ENCODE results near the gene BBS7.
A peak's percentile ranks its signal among the peaks of the same experiment; 100 is the strongest.

BBS7 gene

DNA sequence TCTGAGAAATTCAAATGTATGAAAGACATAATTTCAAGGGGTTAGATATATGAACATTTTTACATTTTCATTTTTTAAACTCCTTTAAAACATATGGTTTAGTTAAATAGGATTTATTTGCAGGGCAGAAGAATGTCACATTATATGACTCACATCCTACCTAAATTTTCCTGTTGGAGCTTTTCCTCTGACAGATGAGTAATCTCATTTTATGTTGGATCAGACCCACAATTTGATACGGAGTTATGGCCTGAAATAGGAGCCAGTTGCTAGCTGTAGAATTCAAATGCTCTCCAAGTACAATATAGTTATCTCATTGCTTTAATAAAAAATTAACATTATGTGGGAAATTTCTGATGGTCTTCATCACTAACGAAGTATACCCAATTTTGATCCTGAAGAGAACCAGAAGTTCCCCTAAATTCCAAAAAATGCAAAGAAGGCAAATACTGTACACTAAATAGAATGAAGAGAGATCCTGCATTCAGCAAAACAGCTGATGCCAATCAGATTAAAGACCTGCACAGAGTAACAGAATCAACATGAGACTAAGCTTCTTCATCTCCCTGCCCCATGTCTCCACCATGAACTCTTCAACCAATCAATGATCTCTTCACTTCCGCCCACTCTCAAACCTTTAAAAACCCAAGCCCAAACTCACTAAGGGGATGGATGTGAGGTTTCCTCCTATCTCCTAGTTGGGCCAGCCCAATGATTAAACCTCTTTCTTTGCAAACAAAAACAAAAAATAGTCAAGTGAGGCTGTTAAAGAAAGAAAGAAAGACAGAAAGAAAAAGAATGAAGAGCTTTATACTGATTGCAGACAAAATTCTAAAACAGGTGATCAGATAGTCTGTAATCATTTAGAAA, 80.1 kb downstream of the BBS7 start:
- no peak for DNase-seq

DNA sequence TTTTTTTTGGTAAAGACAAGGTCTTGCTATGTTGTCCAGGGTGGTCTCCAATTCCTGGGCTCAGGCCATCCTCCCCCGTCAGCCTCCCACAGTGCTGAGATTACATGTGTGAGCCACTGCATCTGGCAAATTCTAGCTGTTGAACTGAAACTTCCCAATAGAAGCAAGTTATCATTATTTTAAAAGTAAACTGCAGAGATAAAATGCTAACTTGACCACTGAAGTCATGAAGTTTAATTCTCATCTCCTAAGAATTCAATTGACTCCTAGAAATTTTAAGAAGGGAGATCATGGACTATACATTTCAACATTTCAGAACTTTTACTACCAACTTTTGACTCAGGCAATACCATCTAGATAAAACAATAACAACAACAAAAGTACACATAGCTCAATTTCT, 80.8 kb downstream of the BBS7 start:
- no peak for DNase-seq

DNA sequence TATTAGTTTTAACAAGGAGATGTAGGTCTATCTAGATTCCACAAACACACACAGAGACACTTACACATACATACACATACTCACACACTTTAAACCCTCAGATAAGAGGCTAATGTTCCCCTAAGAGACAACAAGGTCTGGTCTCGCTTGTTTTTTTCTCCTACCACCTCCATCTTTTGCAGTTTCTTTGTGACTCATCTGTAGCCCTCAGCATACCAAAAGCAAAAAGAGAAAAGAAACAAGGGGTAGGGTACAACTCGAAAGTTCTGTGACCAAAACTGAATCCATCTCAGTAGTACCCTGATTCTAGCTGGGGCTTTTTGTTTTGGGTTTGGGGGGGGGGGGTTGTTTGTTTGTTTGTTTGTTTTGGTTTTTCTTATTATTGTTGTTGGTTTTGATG, 81.4 kb downstream of the BBS7 start:
- peak; percentile 53 for DNase-seq

- no peak for DNase-seq
Measured at GRCh38 chr4:121786221-121786620, 84.1 kb downstream of the BBS7 start.

- DNase-seq: no peak
Measured at GRCh38 chr4:121785479-121785878, 84.8 kb downstream of the BBS7 start.

- no peak for DNase-seq
Measured at GRCh38 chr4:121784975-121785374, 85.3 kb downstream of the BBS7 start.

DNA sequence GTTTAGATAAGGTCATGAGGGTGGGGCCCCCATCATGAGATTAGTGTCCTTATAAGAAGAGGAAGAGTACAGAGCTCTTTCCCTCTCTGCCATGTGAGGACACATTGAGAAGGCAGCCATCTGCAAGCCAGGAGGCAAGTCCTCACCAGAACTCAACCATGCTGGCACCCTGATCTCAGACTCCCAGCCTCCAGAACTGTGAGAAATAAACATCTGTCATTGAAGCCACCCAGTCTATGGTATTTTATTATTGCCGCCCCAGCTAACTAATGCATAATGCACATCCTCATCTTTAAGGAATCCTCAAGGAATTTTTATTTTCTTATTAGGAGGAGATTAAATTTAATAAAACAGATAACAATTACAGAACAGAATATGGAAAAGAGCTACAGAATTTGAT, 85.9 kb downstream of the BBS7 start:
- no peak for DNase-seq

DNA sequence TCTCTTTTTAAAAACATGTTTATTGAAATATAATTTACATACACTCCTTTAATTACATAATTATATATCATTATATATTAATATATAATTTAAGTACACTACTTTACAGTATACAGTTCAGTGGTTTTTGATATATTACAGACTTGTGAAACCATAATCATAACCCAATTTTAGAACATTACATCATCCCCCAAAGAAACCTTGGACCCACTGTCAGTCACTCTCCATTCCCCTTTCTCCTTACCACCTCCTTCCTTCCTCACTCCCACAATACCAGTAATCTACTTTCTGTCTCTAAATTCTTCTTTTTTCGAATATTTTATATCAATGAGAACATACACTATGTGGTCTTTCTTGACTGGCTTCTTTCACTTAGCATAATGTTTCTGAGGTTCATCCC, 87.1 kb downstream of the BBS7 start:
- DNase-seq: no peak

DNA sequence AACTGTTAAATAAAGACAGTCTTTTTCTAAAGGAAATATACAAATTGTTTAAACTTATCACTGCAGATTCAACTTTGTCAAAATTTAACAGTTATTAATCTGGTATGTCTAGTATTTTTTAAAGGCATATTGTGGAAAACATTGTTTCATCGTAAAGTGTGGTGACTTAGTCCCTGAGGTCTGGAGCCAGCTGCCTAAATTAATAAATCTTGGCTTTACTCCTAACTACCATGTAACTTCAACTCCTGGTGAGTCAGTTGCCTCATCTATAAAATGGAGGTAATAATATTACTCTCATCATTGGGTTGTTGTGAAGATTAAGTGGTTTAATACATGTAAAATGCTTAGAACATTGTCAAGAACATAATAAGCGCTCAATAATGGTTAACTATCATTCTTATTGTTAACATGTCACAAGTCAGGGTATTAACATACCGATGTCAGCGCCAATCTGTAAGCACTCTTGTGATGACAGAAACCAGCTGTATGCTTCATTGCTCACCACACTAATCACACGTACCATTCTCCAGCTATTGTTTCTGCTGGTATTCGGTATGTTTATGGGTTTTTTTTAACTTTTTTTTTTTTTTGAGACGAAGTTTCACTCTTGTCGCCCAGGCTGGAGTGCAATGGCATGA, 91.2 kb downstream of the BBS7 start:
- DNase-seq: no peak

GRCh38 chr4:121777625-121778024, 92.6 kb downstream of the BBS7 start:
- no peak for DNase-seq

- DNase-seq: no peak
Measured at GRCh38 chr4:121776610-121777401, 93.5 kb downstream of the BBS7 start.

All from activated CD4-positive, alpha-beta T cell treated with anti-CD3 and anti-CD28 coated beads, Interleukin-2, amount 50 U/mL, for 16 hours (primary cell).